WTC11 (cell line): ENCODE results near the gene FHIT.

ENCODE experiments used
- ATF3 ChIP-seq: sonication (generic); formaldehyde crosslinking; conservative IDR thresholded peaks from 2 replicates; pipeline ENCODE4 v1.8.1; 2022; ENCODE audit warnings: mild to moderate bottlenecking, missing genetic modification reagents
- FOXP1 ChIP-seq: sonication (generic); formaldehyde crosslinking; IDR thresholded peaks from 2 replicates; pipeline ENCODE4 v1.8.0; 2022; ENCODE audit warnings: missing genetic modification reagents, mild to moderate bottlenecking, moderate library complexity, borderline replicate concordance
- MLX ChIP-seq: sonication (generic); formaldehyde crosslinking; IDR thresholded peaks from 2 replicates; pipeline ENCODE4 v1.8.1; 2023; ENCODE audit warnings: mild to moderate bottlenecking, missing genetic modification reagents, moderate library complexity
- SMAD3 ChIP-seq: sonication (generic); formaldehyde crosslinking; IDR thresholded peaks from 2 replicates; pipeline ENCODE4 v1.8.0; 2022; ENCODE audit warnings: missing genetic modification reagents, mild to moderate bottlenecking, borderline replicate concordance
- SP1 ChIP-seq: sonication (generic); formaldehyde crosslinking; conservative IDR thresholded peaks from 2 replicates; pipeline ENCODE4 v1.8.1; 2022; ENCODE audit warnings: missing genetic modification reagents
- USF1 ChIP-seq: sonication (generic); formaldehyde crosslinking; IDR thresholded peaks from 2 replicates; pipeline ENCODE4 v1.8.0; 2022; ENCODE audit warnings: mild to moderate bottlenecking, missing genetic modification reagents
- ZMAT4 ChIP-seq: fragments of 250-450 bp; sonication (Bioruptor Pico); IDR thresholded peaks from 2 replicates; pipeline ENCODE4 v1.9.0; 2021; ENCODE audit warnings: mild to moderate bottlenecking
- ZNF121 ChIP-seq: sonication (generic); formaldehyde crosslinking; IDR thresholded peaks from 2 replicates; pipeline ENCODE4 v1.8.0; 2023; ENCODE audit warnings: missing genetic modification reagents
- TF ChIP-seq, protein P1 (sequence below): fragments of 200-600 bp; IDR thresholded peaks from 2 replicates; pipeline ENCODE4 v1.8.0; 2022; ENCODE audit warnings: antibody characterized with exemption
- TF ChIP-seq, protein P2 (sequence below): sonication (generic); formaldehyde crosslinking; IDR thresholded peaks from 2 replicates; pipeline ENCODE4 v1.8.0; 2022; ENCODE audit warnings: mild to moderate bottlenecking, missing genetic modification reagents
- TF ChIP-seq, protein P3 (sequence below): sonication (generic); formaldehyde crosslinking; IDR thresholded peaks from 2 replicates; pipeline ENCODE4 v1.8.0; 2022; ENCODE audit warnings: mild to moderate bottlenecking, missing genetic modification reagents
- TF ChIP-seq, protein P4 (sequence below): sonication (generic); formaldehyde crosslinking; IDR thresholded peaks from 2 replicates; pipeline ENCODE4 v1.8.1; 2022; ENCODE audit warnings: low read depth, missing genetic modification reagents, borderline replicate concordance

DNA sequence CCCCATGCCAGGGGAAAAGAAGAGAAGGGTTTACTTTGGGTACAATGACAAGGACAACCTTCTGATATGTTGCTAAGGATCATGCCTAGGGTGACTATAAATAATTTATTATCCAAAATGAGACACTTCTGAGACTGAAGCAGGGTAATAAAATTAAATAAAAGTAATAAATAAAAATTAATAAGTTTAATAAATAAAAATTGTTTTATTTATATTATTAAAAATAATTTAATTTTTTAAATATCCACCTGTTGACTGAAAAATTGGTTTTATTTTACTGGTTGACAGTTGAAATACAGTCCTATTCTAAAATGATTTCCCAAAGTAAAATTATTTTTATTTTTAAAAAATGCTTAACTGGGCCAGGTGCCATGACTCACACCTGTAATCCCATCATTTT, 102.0 kb downstream of the FHIT start:
- TF ChIP-seq MLX (CRISPR knock-in tag) (no peak), USF1 (no peak), SP1 (CRISPR knock-in tag) (no peak), ZMAT4 (CRISPR knock-in tag) (no peak), FOXP1 (CRISPR knock-in tag) (no peak), ZNF121 (CRISPR knock-in tag) (no peak), SMAD3 (CRISPR knock-in tag) (no peak), ATF3 (no peak)
- TF ChIP-seq, protein P1, sequence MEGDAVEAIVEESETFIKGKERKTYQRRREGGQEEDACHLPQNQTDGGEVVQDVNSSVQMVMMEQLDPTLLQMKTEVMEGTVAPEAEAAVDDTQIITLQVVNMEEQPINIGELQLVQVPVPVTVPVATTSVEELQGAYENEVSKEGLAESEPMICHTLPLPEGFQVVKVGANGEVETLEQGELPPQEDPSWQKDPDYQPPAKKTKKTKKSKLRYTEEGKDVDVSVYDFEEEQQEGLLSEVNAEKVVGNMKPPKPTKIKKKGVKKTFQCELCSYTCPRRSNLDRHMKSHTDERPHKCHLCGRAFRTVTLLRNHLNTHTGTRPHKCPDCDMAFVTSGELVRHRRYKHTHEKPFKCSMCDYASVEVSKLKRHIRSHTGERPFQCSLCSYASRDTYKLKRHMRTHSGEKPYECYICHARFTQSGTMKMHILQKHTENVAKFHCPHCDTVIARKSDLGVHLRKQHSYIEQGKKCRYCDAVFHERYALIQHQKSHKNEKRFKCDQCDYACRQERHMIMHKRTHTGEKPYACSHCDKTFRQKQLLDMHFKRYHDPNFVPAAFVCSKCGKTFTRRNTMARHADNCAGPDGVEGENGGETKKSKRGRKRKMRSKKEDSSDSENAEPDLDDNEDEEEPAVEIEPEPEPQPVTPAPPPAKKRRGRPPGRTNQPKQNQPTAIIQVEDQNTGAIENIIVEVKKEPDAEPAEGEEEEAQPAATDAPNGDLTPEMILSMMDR: no peak
- TF ChIP-seq, protein P2, sequence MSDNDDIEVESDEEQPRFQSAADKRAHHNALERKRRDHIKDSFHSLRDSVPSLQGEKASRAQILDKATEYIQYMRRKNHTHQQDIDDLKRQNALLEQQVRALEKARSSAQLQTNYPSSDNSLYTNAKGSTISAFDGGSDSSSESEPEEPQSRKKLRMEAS (CRISPR knock-in tag): no peak
- TF ChIP-seq, protein P3, sequence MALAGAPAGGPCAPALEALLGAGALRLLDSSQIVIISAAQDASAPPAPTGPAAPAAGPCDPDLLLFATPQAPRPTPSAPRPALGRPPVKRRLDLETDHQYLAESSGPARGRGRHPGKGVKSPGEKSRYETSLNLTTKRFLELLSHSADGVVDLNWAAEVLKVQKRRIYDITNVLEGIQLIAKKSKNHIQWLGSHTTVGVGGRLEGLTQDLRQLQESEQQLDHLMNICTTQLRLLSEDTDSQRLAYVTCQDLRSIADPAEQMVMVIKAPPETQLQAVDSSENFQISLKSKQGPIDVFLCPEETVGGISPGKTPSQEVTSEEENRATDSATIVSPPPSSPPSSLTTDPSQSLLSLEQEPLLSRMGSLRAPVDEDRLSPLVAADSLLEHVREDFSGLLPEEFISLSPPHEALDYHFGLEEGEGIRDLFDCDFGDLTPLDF (CRISPR knock-in tag): no peak
- TF ChIP-seq, protein P4, sequence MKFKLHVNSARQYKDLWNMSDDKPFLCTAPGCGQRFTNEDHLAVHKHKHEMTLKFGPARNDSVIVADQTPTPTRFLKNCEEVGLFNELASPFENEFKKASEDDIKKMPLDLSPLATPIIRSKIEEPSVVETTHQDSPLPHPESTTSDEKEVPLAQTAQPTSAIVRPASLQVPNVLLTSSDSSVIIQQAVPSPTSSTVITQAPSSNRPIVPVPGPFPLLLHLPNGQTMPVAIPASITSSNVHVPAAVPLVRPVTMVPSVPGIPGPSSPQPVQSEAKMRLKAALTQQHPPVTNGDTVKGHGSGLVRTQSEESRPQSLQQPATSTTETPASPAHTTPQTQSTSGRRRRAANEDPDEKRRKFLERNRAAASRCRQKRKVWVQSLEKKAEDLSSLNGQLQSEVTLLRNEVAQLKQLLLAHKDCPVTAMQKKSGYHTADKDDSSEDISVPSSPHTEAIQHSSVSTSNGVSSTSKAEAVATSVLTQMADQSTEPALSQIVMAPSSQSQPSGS (CRISPR knock-in tag): no peak
